Stimulated activated CD4-positive, alpha-beta T cell treated with anti-CD3 and anti-CD28 coated beads, Interleukin-1b, Interleukin-23, amount 100 ng/mL, for 24 hours (primary cell): ENCODE data around the gene EFCAB13.
"Not testable (repeated sequence)": the region's sequence is repeated elsewhere in the genome, so short reads cannot be mapped to it uniquely, and the experiment has no call there.

Source experiments
- DNase-seq, 4 experiments: peaks; one replicate each; pipeline ENCODE4 v3.0.0-alpha.2; 2020; ENCODE audit warnings: low read depth in 4 of 4, low spot score in 1 of 4

EFCAB13 gene

GRCh38 chr17:47425887-47426635, 102.3 kb downstream of the EFCAB13 start:
- DNase-seq: not testable (repeated sequence)

- no peak for DNase-seq
These were observed 104.2 kb downstream of the EFCAB13 start for GRCh38 chr17:47427985-47428384.

GRCh38 chr17:47432240-47432639, 108.5 kb downstream of the EFCAB13 start:
- DNase-seq: not testable (repeated sequence)

GRCh38 chr17:47465165-47465564, 141.4 kb downstream of the EFCAB13 start:
- DNase-seq: no peak

- not testable (repeated sequence) for DNase-seq
These were observed 143.2 kb downstream of the EFCAB13 start for GRCh38 chr17:47466976-47467375.

- DNase-seq: no peak
These were observed 147.1 kb downstream of the EFCAB13 start for GRCh38 chr17:47470836-47471235.

GRCh38 chr17:47472073-47472472, 148.3 kb downstream of the EFCAB13 start:
- not testable (repeated sequence) for DNase-seq
